Mesendoderm (in vitro differentiated cells): ENCODE measurements around the gene TEK.

Source experiments
- DNase-seq: peaks from one replicate; pipeline ENCODE4 v3.0.0; 2013
- H2AK5ac ChIP-seq: 2 replicates; pipeline ENCODE4 v1.6.1; 2013; ENCODE audit warnings: low read length, inconsistent platforms
- H2BK120ac ChIP-seq: 2 replicates; pipeline ENCODE4 v1.6.1; 2013; ENCODE audit warnings: low read depth, mild to moderate bottlenecking, low read length, moderate library complexity, mixed read lengths
- H2BK15ac ChIP-seq: replicated peaks from 2 replicates; pipeline ENCODE4 v1.6.1; 2013; ENCODE audit warnings: low read depth, mild to moderate bottlenecking, moderate library complexity
- H2BK5ac ChIP-seq: 2 replicates; pipeline ENCODE4 v1.6.1; 2013; ENCODE audit warnings: low read length, inconsistent platforms
- H3K18ac ChIP-seq: 2 replicates; pipeline ENCODE4 v1.6.1; 2013; ENCODE audit warnings: mild to moderate bottlenecking, low read length, mixed read lengths
- H3K23ac ChIP-seq: one replicate; pipeline ENCODE4 v1.6.1; 2013; ENCODE audit warnings: low read length
- H3K27ac ChIP-seq: 2 replicates; pipeline ENCODE4 v1.5.1; 2013; ENCODE audit warnings: low read depth, mild to moderate bottlenecking, inconsistent platforms, low read length, moderate library complexity
- H3K27me3 ChIP-seq: 2 replicates; pipeline ENCODE4 v1.6.1; 2013; ENCODE audit warnings: low read length, control low read depth, mild to moderate bottlenecking, inconsistent platforms; ENCODE audit not compliant: insufficient read depth, poor library complexity
- H3K36me3 ChIP-seq: 2 replicates; pipeline ENCODE4 v1.6.1; 2013; ENCODE audit warnings: low read length, inconsistent platforms; ENCODE audit not compliant: control insufficient read depth, insufficient read depth
- H3K4ac ChIP-seq: one replicate; pipeline ENCODE4 v1.6.1; 2013; ENCODE audit warnings: low read depth, mild to moderate bottlenecking, low read length, moderate library complexity
- H3K4me1 ChIP-seq: 2 replicates; pipeline ENCODE4 v1.6.1; 2013; ENCODE audit warnings: low read depth, low read length, inconsistent platforms; ENCODE audit not compliant: control insufficient read depth
- H3K4me2 ChIP-seq: 2 replicates; pipeline ENCODE4 v1.6.1; 2013; ENCODE audit warnings: low read length
- H3K4me3 ChIP-seq: 2 replicates; pipeline ENCODE4 v1.5.1; 2013; ENCODE audit warnings: mild to moderate bottlenecking, low read length
- H3K56ac ChIP-seq: one replicate; pipeline ENCODE4 v1.6.1; 2013; ENCODE audit warnings: low read length
- H3K79me1 ChIP-seq: 2 replicates; pipeline ENCODE4 v1.6.1; 2013; ENCODE audit warnings: low read length, inconsistent platforms
- H3K79me2 ChIP-seq: 2 replicates; pipeline ENCODE4 v1.6.1; 2013; ENCODE audit warnings: mild to moderate bottlenecking, low read length; ENCODE audit not compliant: control insufficient read depth, insufficient read depth
- H3K9ac ChIP-seq: 2 replicates; pipeline ENCODE4 v1.6.1; 2013; ENCODE audit warnings: low read length, inconsistent platforms
- H4K5ac ChIP-seq: one replicate; pipeline ENCODE4 v1.6.1; 2013; ENCODE audit warnings: low read length
- H4K8ac ChIP-seq: one replicate; pipeline ENCODE4 v1.6.1; 2013; ENCODE audit warnings: low read depth, mild to moderate bottlenecking, control low read depth, low read length, moderate library complexity
- WGBS: extraction: QIAGEN DNeasy Blood & Tissue Kit; methylation state at CpG from one replicate; pipeline ENCODE4 v1.1.7; 2013; ENCODE audit warnings: low lambda C conversion rate, missing lambda C conversion rate; ENCODE audit not compliant: insufficient coverage; ENCODE audit errors: extremely low coverage; 5-methylcytosine and 5-hydroxymethylcytosine counted together

TEK gene

DNA sequence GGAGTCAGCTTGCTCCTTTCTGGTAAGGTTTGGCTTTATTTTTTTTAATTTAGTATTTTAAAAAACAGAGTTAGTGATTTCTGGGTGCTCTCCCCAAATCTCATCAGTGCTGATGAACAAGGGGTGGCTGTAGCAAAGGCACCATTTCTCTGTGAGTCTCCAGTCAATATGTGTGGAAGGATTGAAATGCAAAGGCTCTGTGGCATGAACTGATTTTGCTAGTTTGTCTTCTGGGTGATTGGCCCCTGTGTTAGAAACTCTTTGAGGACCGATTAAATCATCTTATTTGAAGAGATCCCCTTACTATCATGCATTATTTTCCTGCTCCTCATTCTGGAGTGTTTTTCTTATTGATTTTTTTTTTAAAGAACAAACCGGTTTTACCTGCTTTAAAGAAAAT is 596 bp downstream of the TEK start:
- Histone ChIP-seq H2BK15ac (no peak overlapping the region), H4K8ac (no peak overlapping the region), H3K18ac (peak overlapping the region; percentile 32), H3K79me2 (no peaks in the 10 kb centered on the region), H2AK5ac (no peak overlapping the region), H3K9ac (peak overlapping the region; percentile 75), H3K4me2 (peak overlapping the region; percentile 67), H3K27ac (peak overlapping the region; percentile 39), H3K79me1 (peaks cover 1% of the 10 kb centered on the region), H2BK120ac (no peak overlapping the region), H3K4ac (no peak overlapping the region), H3K23ac (no peak overlapping the region), H3K56ac (peak overlapping the region; percentile 87), H3K27me3 (no peaks in the 10 kb centered on the region), H3K4me1 (no peaks in the 10 kb centered on the region), H3K36me3 (no peaks in the 10 kb centered on the region), H4K5ac (no peak overlapping the region), H3K4me3 (peak overlapping the region; percentile 55), H2BK5ac (no peak overlapping the region)
- no CpG with 5 or more reads among the region's 2 CpGs for WGBS
- no peak for DNase-seq

DNA sequence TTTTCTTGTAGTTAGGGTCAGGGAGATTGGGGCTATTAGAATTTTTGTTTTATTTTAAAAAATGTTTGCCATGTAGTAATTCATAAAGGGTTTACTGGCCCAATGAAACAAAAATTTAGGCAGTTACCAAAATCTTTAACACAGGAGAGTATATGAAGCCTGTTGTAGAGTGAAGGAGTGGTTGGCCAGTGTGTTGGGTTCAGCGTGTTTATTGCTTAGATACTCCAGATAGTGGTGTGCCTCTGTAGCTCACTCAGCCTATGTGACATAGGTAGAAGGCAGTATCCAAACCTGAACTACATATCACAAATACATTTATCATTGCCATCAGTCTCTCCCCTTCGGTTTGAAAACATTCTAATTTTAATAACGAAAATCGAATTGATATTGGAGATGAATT is 1.2 kb downstream of the TEK start:
- Histone ChIP-seq H3K36me3 (no peaks in the 10 kb centered on the region), H3K27ac (no peak overlapping the region), H2BK120ac (no peak overlapping the region), H3K79me1 (peaks cover 1% of the 10 kb centered on the region), H3K4me2 (no peak overlapping the region), H3K4ac (no peak overlapping the region), H3K56ac (no peak overlapping the region), H3K4me3 (no peak overlapping the region), H3K18ac (no peak overlapping the region), H3K23ac (no peak overlapping the region), H3K4me1 (no peaks in the 10 kb centered on the region), H2AK5ac (no peak overlapping the region), H2BK15ac (no peak overlapping the region), H4K8ac (no peak overlapping the region), H3K79me2 (no peaks in the 10 kb centered on the region), H2BK5ac (no peak overlapping the region), H3K9ac (no peak overlapping the region), H3K27me3 (no peaks in the 10 kb centered on the region), H4K5ac (no peak overlapping the region)
- WGBS: 100% methylated on average over 2 of the region's 4 CpGs
- no peak for DNase-seq

DNA sequence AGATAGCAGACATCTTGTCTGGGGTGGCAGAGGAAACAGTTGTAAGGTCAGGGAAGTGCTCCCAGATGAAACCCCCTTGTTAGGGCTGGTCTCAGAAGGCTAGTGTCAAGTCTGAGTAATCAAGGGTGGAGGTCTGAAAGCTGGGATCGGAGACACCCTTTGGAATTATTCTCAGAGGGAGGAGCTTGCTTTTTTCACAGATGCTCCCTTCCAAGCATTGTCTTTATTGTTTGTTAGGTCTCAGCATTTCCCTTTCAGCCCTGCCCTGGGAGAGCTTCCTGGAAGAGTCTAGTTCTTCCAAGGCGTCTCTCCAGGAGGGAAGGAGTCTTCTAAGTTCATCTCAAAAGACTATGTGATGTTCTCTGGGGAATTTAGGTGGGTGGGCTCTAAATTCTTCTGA is 3.2 kb downstream of the TEK start:
- Histone ChIP-seq H3K27ac (peak overlapping the region; percentile 44), H3K4me3 (no peak overlapping the region), H3K79me1 (peaks cover 1% of the 10 kb centered on the region), H3K79me2 (no peaks in the 10 kb centered on the region), H4K8ac (no peak overlapping the region), H3K4me1 (no peaks in the 10 kb centered on the region), H3K23ac (no peak overlapping the region), H4K5ac (no peak overlapping the region), H2BK5ac (no peak overlapping the region), H3K56ac (no peak overlapping the region), H2BK15ac (no peak overlapping the region), H3K18ac (no peak overlapping the region), H3K9ac (no peak overlapping the region), H2BK120ac (no peak overlapping the region), H3K4me2 (no peak overlapping the region), H3K27me3 (no peaks in the 10 kb centered on the region), H2AK5ac (no peak overlapping the region), H3K36me3 (no peaks in the 10 kb centered on the region), H3K4ac (no peak overlapping the region)
- WGBS: no CpG with 5 or more reads among the region's 2 CpGs
- DNase-seq: peak; percentile 64

DNA sequence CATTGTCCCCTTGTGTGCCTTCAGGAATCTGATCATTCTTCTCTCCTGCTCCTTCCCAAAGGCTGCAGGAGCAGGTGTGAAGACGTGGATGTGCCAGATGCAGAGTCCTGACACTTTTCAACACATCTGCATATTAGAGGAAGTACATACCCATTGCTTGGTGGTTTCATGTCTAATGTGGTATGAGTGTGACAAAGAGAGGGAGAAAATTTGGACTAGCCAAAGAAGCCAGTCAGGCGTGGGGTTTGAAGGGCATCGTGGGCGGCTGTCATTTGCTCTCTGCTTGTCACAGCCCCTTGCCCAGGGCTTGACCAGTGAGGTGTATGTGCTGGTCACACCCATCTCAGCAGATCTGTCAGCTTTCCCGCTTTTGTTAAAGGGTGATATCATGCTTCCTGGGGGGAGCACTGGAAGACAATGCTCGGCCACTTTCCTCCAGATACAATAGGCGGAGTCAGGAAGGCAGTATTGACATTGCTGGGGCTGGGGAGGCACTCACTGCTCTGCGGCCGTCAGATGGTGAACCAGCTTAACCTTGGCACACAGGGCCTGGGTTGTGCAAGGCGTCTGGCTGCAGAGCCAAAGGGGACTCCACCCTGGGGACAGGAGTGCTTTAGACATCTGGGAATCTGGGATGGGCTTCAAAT is 8.6 kb downstream of the TEK start:
- Histone ChIP-seq H3K27me3 (no peaks in the 10 kb centered on the region), H3K27ac (no peak overlapping the region), H3K18ac (no peak overlapping the region), H2BK15ac (no peak overlapping the region), H2BK120ac (no peak overlapping the region), H3K79me1 (peaks cover 1% of the 10 kb centered on the region), H3K4ac (no peak overlapping the region), H2AK5ac (no peak overlapping the region), H4K5ac (no peak overlapping the region), H3K4me3 (no peak overlapping the region), H3K36me3 (no peaks in the 10 kb centered on the region), H3K9ac (no peak overlapping the region), H2BK5ac (no peak overlapping the region), H3K23ac (no peak overlapping the region), H3K79me2 (no peaks in the 10 kb centered on the region), H3K4me2 (no peak overlapping the region), H3K4me1 (peaks cover 5% of the 10 kb centered on the region), H3K56ac (no peak overlapping the region), H4K8ac (no peak overlapping the region)
- peak; percentile 87 for DNase-seq
- no CpG with 5 or more reads among the region's 10 CpGs for WGBS

DNA sequence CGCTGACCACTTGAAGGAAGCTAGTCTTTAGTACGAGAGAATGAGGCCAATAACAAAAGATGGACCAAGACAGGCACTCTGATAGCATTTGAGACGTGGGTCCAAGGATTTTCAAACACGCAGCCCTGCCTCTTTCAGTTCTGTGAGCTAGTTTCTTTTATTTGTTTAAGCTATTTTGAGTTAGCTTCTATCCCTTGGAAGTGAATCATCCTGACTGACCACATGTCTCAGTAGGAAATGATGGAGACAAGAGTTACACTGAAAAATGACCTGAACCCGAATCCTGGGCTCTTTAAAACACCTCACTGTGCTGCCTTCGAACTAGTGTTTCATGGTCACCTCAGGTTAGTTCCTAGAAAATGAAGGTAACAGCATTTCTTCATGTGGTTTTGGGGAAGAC is 9.9 kb downstream of the TEK start:
- Histone ChIP-seq H3K36me3 (no peaks in the 10 kb centered on the region), H4K8ac (no peak overlapping the region), H2BK120ac (no peak overlapping the region), H3K79me2 (no peaks in the 10 kb centered on the region), H3K23ac (no peak overlapping the region), H2BK15ac (no peak overlapping the region), H3K4me3 (no peak overlapping the region), H3K79me1 (no peaks in the 10 kb centered on the region), H4K5ac (no peak overlapping the region), H3K4me2 (no peak overlapping the region), H3K4ac (no peak overlapping the region), H3K56ac (no peak overlapping the region), H3K18ac (peak overlapping the region; percentile 42), H3K9ac (no peak overlapping the region), H2BK5ac (no peak overlapping the region), H3K27me3 (no peaks in the 10 kb centered on the region), H2AK5ac (no peak overlapping the region), H3K4me1 (peaks cover 5% of the 10 kb centered on the region), H3K27ac (no peak overlapping the region)
- WGBS: no CpG with 5 or more reads among the region's 6 CpGs
- no peak for DNase-seq

DNA sequence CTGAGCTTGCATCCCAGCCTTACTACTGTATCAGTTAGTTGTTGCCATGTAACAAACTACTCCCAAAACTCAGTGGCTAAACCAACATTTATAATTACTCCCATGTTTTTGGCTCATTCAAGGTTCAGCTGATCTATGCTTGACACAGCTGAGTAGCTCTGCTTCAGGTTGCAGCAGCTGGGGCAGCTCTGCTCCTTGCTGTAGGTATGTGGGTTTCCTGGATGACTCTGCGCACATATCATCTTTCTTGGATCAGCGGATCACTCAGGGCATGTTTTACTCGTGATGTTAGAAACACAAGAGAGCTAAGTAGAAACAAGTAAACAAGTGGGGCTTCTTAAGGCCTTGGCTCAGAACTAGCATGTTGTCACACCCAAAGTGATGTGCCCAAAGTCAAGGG is 15.1 kb downstream of the TEK start:
- no peak overlapping the region for H2AK5ac ChIP-seq
- peaks cover 5% of the 10 kb centered on the region for H3K4me1 ChIP-seq
- H3K23ac ChIP-seq: no peak overlapping the region
- no peak for DNase-seq
- no peak overlapping the region for H3K18ac ChIP-seq
- no peak overlapping the region for H3K27ac ChIP-seq
- no peak overlapping the region for H2BK5ac ChIP-seq
- no peak overlapping the region for H3K4me3 ChIP-seq
- no peaks in the 10 kb centered on the region for H3K36me3 ChIP-seq
- H3K56ac ChIP-seq: no peak overlapping the region
- no peak overlapping the region for H2BK15ac ChIP-seq
- H3K79me1 ChIP-seq: no peaks in the 10 kb centered on the region
- H4K5ac ChIP-seq: no peak overlapping the region
- WGBS: no CpG with 5 or more reads among the region's 3 CpGs
- H3K27me3 ChIP-seq: no peaks in the 10 kb centered on the region
- H4K8ac ChIP-seq: no peak overlapping the region
- H3K9ac ChIP-seq: no peak overlapping the region
- H2BK120ac ChIP-seq: no peak overlapping the region
- H3K4me2 ChIP-seq: no peak overlapping the region
- H3K79me2 ChIP-seq: no peaks in the 10 kb centered on the region
- H3K4ac ChIP-seq: no peak overlapping the region
